GM21723 (cell line): Measurements from ENCODE around the gene GJA8.
A peak's percentile ranks its signal among the peaks of the same experiment; 100 is the strongest.
"Not testable (repeated sequence)": the region's sequence is repeated elsewhere in the genome, so short reads cannot be mapped to it uniquely, and the experiment has no call there.

Source experiments
- ATAC-seq: cut with Tn5 transposase; IDR thresholded peaks from one replicate; pipeline ENCODE4 v1.9.1; 2021; ENCODE audit warnings: mild to moderate bottlenecking, moderate library complexity; ENCODE audit not compliant: unreplicated experiment

GJA8 gene

DNA sequence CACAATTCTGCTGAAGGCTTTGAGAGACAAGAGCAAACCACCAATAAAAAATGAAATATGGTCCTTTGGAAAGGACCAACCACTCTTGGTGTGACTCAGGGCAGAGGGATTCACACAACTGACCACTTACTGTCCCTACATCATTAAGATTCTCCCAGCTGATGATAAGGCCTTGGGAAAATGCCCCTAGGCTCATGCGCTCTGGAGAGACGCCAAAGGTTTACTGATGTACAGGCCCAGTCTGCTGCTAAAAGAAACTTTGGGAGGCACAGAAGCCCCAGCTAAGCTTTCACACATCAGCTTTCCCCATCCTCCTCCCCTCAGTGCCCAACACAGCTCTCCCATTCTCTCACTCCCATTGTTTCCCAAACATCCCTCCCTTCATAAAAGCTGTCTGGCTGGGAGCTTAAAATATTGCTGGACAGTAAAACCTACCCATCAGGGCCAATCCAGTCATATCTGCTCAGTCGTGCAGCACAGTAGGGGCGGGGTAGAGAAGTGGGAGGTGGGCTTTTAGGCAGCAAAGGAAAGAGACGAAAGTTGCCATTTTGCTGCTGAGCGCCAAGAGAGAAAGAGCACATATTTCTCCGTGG lies at the start of gene GJA8:
GJA8 (plus strand) TSS at position 543 of the 593 bp plus-strand sequence. CDS start 5,161 bp downstream, outside the sequence.
- ATAC-seq = no peak

DNA sequence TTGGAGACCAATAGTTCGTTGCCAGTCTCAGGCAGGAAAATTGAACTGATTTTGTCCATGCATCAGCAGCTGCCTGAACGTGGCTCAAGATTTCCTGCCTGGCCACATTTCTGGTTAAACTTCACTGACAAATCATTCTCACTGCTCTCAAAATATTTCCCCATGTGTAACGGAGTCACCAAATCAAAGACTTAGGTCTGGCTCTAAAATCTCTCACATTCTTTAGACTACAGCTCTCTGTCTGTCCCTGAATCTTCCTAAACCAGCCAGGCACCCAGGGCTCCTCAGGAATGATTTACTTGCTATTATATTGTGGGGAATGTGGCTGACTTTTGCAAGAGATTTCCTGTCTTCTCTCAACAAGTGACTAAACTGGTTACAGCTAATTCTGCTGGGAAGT lies 49.2 kb upstream of the GJA8 start:
- no peak for ATAC-seq

DNA sequence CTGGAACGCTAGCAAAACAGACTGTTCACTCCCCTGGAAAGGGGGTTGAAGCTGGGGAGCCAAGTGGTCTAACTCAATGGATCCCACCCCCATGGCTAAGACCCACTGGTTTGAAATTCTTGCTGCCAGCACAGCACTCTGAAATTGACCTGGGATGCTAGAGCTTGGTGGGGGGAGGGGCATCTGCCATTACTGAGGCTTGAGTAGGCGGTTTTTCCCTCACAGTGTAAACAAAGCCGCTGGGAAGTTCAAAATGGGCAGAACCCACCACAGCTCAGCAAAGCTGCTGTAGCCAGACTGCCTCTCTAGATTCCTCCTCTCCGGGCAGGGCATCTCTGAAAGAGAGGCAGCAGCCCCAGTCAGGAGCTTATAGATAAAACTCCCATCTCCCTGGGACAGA lies 47.6 kb upstream of the GJA8 start:
- not testable (repeated sequence) for ATAC-seq

DNA sequence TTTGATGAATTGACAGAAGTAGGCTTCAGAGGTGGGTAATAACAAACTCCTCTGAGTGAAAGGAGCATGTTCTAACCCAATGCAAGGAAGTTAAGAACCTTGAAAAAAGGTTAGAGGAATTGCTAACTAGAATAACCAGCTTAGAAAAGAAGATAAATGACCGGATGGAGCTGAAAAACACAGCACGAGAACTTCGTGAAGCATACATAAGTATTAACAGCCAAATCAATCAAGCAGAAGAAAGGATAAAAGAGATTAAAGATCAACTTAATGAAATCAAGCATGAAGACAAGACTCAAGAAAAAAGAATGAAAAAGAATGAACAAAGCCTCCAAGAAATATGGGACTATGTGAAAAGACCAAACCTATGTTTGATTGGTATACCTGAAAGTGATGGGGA lies 46.6 kb upstream of the GJA8 start:
- ATAC-seq = not testable (repeated sequence)

DNA sequence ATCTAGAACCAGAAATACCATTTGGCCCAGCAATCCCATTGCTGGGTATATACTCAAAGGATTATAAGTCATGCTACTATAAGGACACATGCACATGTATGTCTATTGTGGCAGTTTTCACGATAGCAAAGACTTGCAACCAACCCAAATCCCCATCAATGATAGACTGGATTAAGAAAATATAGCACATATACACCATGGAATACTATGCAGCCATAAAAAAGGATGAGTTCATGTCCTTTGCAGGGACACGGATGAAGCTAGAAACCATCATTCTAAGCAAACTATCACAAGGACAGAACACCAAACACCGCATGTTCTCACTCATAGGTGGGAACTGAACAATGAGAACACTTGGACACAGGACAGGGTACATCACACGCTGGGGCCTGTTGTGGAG lies 35.4 kb upstream of the GJA8 start:
- ATAC-seq = not testable (repeated sequence)

DNA sequence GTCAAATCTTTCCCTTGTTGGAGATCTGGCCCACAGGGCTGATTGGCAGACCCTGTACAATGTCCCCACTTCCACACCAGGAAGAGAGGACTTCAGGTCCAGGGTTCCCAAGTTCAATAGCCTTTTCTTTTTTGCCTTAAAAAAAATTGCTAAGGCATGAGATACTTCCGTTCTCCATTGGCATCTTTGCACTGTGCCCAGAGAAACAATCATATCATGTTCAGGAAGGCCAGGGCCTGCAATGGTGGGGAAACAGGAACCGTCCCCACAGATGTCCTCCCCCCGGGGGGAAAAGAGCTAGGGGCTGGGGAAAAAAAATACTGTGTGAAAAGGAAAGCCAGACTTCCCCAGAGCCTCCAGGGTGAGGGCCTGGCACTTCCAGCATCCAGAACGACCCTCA lies 24.6 kb upstream of the GJA8 start:
- no peak for ATAC-seq

DNA sequence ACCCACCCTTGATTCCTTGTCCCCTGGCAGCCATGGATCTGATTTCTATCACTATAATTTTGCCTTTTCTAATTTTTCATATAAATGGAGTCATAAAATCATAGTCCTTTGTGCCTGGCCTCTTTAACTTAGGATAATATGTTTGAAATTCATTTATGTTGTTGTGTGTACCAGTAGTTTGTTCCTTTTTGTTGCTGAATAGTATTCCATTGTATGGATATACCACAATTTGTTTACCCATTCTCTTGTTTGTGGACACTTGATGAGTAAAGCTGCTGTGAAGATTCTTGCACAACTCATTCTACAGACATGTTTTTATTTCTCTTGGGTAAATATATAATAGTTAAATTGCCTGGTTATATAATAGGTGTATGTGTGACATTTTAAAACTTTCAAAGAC lies 22.7 kb upstream of the GJA8 start:
- no peak for ATAC-seq

DNA sequence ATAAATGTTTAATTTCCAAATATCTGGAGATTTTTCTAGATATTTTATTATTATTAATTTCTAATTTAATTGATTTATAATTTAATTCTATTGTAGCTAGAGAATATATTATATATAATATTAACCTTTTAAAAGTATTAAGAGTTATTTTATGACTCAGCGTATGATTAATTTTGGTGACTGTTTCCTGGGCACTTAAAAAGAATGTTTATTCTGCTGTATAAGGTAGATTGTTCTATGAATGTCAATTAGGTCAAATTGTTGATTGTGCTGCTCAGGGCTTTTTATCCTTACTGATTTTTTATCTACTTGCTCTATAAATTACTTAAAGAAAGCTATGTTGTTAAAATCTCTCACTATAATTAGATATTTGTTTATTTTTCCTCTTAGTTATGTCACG lies 20.1 kb upstream of the GJA8 start:
- no peak for ATAC-seq

DNA sequence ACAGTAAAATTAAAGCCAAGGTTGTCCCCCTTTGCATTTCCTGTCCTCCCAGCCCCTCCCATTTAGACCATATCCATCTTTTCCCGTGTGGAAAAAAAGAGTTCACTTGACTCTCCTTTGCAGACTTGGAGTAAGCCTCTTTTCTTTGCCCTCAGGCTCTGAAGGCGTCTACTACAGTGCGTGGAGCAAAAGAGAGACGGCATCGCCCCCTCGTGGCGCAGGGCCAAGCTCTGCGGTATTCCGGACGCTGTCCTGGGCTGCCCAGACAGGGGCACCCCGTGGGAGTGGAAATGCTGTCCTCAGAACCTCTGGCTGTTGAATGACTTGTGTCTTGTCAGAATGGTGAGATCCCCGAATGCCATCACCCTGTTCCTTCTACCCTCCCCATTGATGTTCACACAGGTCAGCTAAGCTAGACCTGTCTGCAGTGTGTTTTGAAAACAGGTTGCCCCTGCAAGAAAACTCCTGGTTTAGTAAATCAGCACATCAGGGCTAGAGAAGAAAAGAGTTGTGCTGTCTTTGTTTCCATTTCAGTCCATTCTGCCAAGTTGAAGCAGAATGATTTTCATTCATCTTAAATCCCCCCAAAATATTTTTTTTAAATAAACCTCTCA lies 12.3 kb upstream of the GJA8 start:
- ATAC-seq = peak; percentile 86

DNA sequence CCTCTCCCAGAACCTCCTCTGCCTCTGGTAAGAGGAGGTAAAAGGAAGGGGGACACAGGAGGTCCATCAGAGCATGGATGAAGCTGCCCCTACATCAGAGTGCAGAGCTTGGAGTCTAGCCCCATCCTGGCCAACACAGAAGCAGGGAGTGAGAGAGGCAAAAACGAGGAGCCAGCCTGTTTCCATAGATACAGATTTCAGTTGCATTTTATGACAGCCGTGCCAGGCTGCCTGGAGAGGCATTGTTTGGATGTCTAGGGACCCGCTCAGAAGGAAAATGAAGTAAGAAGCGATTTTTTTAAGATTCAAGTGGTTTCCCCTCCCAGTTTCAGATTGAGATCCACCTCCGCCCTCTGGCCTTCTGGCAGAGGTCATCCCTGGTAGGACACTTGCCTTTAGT lies 11.5 kb upstream of the GJA8 start:
- ATAC-seq = no peak

DNA sequence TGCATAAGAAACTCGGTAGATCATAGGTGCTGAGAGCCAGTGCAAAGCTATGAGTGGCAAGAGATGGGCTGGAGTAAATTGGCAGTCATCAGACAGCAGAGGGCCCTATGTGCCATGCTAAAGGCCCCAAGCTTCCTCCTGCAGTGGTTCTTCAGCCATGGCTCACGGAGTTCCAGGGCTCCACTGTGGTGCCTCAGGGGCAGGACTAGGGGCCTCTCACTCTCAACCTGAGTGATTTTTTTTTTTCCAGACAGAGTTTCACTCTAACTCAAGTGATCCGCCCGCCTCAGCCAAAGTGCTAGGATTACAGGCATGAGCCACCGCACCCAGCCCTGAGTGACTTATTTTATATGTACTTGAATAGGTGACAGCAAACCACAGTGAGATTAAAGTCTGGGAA lies 10.4 kb upstream of the GJA8 start:
- no peak for ATAC-seq

DNA sequence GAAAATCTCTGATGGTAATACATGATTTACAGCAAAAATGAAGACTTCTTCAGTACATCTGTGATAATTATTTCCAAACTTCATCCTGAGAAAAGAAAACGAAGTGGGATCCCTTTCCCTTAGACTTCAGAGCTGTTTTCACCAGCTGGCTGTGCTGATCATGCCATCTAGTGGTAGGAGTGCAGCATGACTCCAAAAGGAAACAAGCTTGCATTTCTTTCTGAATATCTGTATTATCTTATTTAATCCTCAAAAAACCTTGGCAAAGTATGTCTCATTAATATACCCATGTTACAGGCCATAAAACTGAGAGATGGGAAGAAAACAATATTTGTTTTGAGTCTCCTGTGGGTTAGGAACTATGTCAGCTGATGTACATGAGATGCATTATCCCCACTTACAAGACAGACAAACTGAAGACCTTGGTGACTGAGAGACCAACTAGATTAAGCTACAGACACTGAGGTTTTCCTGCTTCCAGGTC lies 9.8 kb upstream of the GJA8 start:
- no peak for ATAC-seq

DNA sequence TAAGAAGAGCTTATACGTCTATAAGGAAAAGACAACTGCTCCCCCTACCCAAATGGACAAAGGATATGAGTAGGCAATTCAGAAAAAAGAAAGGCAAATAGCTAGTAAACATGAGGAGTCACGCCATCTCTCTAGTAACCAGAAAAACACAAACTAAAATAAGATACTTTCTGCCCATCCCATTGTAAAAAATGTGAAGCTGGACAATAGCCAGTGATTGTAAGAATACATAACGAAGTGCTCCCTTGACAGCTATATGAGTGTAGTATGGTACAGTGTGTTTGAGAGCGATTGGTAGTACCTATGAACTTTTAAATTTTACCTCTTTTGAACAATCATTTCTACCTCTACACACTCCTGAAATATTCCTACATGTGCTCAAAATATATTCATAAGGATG lies 7.5 kb upstream of the GJA8 start:
- no peak for ATAC-seq

DNA sequence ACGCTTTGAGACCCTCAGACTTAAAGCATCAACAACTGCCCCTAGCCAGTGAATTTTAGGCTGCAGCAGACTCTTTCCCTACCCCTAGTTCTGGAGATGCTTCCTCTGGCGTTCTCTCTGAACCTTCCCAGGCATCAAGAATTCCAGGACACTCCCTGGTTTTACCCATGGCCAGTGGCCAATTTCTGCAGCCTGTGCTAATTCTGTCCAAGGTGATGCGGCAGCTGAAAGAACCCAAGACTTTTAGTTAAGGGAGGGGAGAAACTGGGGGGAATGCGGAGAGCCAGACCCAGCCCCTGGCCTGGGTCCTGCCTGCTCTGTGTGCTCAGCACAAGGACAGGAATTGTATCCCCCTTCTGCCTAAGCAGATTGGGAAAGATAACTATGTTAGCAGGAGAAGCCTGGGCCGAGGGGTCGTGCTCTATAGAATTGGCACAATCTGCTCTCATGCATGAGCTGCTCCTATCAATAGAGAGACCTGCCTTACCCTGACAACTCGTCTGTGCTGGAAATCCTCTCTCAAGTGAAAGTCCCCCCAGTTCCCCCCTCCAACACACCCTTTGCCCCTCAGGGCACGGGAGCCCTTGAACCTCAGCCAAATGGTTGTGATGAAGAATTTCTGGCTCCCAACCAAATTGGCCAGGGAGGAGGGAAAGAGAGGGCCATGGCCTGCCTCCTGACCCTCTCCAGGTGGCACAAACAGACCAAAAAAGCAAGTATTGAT lies 5.4 kb upstream of the GJA8 start:
- ATAC-seq = no peak

DNA sequence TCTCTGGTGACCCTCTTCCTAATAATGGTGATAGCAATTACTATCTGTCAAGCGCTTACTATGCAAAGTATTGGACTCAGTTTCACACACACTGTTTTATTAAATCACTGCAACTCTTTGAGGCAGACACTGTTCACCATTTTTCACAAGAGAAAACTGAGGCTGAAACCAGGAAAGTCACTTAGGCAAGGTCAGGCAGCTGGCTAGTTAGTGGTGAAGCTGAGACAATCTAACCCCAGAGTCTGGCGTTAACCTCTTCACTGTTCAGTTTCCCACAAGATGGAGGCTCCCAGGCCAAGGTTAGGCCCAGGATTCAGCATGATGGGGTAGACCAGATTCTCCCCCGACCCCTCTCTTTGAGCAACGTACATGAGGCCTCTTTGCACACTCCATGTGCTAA lies 4.8 kb upstream of the GJA8 start:
- no peak for ATAC-seq

DNA sequence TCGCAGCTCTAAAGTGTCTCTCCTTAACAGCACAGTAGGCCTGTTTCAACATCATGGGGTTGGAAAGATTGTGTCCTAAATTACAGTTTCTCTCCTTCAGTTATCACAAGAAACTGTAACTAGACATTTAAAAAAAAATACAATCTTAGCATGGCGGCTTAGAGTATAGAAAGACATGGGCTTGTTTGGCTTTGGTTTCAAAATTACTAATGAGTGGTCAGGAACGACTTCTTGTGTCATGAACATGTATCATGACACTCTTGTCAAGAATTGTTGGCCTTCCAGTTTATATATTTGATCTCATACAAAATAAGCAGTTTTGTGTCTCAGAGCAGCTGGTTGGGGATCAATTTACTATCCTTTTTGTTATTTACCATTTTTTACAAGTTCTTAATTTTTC lies 2.1 kb downstream of the GJA8 start:
- ATAC-seq = no peak

DNA sequence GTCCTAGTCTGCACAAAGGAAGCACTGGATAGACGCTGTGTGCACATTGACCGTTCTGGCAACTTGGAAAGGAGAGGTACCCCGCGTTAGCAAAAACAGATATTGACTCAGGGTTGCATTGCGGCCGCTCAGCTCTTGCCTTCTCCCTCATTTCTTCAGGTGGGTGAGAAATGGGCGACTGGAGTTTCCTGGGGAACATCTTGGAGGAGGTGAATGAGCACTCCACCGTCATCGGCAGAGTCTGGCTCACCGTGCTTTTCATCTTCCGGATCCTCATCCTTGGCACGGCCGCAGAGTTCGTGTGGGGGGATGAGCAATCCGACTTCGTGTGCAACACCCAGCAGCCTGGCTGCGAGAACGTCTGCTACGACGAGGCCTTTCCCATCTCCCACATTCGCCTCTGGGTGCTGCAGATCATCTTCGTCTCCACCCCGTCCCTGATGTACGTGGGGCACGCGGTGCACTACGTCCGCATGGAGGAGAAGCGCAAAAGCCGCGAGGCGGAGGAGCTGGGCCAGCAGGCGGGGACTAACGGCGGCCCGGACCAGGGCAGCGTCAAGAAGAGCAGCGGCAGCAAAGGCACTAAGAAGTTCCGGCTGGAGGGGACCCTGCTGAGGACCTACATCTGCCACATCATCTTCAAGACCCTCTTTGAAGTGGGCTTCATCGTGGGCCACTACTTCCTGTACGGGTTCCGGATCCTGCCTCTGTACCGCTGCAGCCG lies 5.4 kb downstream of the GJA8 start:
- ATAC-seq = no peak

DNA sequence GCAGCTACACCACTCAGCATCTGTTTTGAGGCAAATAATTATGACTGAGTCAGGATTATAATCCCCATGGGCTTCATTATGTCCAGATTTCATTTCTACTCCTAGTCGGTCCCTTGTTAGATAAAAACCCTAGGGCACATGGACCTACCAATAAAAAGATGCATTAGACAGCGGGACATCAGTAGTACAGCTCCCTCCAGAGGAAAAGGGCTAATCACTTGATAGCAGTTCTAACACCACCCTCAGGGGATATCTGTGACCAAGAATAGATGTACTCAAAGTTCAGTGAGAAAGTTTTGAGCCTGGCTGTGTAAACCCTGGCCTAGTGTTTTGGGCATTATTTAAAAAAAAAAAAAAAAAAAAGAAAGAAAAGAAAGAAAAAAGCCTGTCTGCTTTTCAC lies 10.0 kb downstream of the GJA8 start:
- no peak for ATAC-seq

DNA sequence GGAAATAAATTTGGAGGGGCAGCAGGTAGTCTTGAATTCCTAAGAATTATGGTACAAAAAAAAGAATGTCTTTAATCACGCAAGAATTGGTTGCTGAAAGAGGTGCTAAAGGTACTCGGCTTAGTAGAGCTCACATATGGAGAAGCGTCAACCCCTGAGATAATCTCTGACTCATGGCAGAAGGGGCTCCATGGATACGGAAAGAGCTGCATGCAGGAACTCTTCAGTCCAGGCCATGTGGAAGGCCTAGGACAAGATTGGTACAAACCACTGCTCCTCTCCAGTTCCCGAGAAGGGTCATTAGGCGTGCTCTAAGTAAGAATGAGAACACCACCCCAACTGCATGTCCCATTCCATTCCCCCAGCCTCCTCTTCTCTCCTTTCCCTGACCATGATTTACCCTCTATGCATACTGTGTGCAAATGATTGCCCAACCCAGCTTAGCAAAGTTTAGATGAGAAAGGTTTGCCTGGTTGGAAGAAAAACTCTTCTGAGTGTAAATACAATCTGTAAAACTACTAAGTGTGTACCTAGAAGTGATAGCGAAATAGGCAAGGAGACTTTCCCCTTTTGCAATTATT lies 10.9 kb downstream of the GJA8 start:
- no peak for ATAC-seq

DNA sequence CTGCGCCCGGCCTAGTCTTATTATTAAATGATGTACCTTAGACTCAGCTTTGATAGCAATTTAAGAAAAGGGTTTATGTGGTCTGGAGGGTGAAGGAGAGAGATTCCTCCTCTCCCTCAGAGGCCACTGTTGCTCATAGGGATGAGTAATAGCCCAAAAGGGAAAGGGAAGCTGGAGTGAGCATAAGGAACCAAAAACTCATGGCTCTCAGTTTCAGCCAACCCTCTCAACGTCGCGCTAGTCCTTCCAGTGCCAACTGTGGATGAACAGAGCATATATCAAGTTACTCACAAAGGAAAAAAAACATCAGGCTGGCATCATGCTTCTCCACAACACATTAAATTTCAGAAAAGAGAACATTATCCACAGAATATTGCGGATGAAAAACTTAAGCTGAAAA lies 17.3 kb downstream of the GJA8 start:
- ATAC-seq = no peak

DNA sequence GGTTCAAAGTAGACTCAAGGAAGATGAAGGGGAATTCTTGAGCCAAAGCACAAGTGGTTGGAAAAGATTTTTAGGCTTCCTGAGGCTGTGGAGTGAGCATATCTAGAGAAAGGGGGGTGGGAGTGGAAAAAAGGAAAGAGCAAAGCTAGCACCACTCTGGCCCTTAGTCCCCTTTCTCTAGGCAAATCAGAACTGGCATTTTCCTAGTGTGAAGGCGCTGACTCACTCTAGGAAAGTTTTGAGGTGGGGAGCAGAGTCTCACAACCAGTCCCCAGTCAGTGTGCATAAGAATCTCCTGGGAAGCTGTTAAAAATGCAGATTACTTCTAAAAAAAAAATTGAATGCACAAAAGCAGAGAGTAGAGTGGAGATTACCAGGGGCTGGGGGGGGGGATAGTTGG lies 22.2 kb downstream of the GJA8 start:
- ATAC-seq = no peak
